Stimulated activated CD8-positive, alpha-beta memory T cell treated with anti-CD3 and anti-CD28 coated beads, Interleukin-2, amount 100 ng/mL, for 48 hours (primary cell): Measurements from ENCODE around the gene CSRP1.
A peak's percentile ranks its signal among the peaks of the same experiment; 100 is the strongest.
"Not testable (repeated sequence)": the region's sequence is repeated elsewhere in the genome, so short reads cannot be mapped to it uniquely, and the experiment has no call there.

Experiments used
- DNase-seq, 2 donors: peaks; one replicate each; pipeline ENCODE4 v3.0.0-alpha.2; 2020; ENCODE audit warnings: low read depth in 2 of 2

CSRP1 gene

GRCh38 chr1:201506557-201507359 lies at the start of gene CSRP1:
Gene CSRP1, minus strand, starts transcription at chr1:201507123. Its CDS starts 10,820 bp downstream, at chr1:201496303.
- peak; percentile 77 to 79 for DNase-seq

GRCh38 chr1:201555593-201555945 lies 48.6 kb upstream of the CSRP1 start:
- DNase-seq, result no peak

- no peak for DNase-seq
Observed at GRCh38 chr1:201554789-201555592, 48.1 kb upstream of the CSRP1 start.

GRCh38 chr1:201554190-201554600 lies 47.3 kb upstream of the CSRP1 start:
- DNase-seq, result no peak

GRCh38 chr1:201553496-201554189 lies 46.7 kb upstream of the CSRP1 start:
- DNase-seq, result no peak

- DNase-seq, result no peak
Observed at GRCh38 chr1:201552941-201553351, 46.0 kb upstream of the CSRP1 start.

GRCh38 chr1:201551877-201552731 lies 45.2 kb upstream of the CSRP1 start:
- DNase-seq, result no peak

- no peak for DNase-seq
Observed at GRCh38 chr1:201551096-201551495, 44.2 kb upstream of the CSRP1 start.

GRCh38 chr1:201549522-201549921 lies 42.6 kb upstream of the CSRP1 start:
- DNase-seq, result not testable (repeated sequence)

GRCh38 chr1:201545851-201546492 lies 39.0 kb upstream of the CSRP1 start:
- DNase-seq, result no peak

- DNase-seq, result no peak
Observed at GRCh38 chr1:201544710-201545109, 37.8 kb upstream of the CSRP1 start.

- DNase-seq, result no peak
Observed at GRCh38 chr1:201543871-201544642, 37.1 kb upstream of the CSRP1 start.

GRCh38 chr1:201542309-201543035 lies 35.5 kb upstream of the CSRP1 start:
- DNase-seq, result no peak

- no peak for DNase-seq
Observed at GRCh38 chr1:201540846-201541735, 34.2 kb upstream of the CSRP1 start.

GRCh38 chr1:201539561-201540431 lies 32.9 kb upstream of the CSRP1 start:
- no peak for DNase-seq

- DNase-seq, result no peak
Observed at GRCh38 chr1:201538612-201539551, 32.0 kb upstream of the CSRP1 start, which contains the start of gene NAV1. Gene NAV1, plus strand, starts transcription at chr1:201539127. Its CDS starts 83,758 bp downstream, at chr1:201622885.
